ENCODE measurements around the gene CUBN. TPM values are rescaled to one million over a fixed set of nuclear protein-coding genes. Genes with fewer than 3 reads are reported as not detected.
"Not testable (repeated sequence)": the region's sequence is repeated elsewhere in the genome, so short reads cannot be mapped to it uniquely, and the experiment has no call there.

The CUBN gene
- total RNA-seq, 1 donor from 2014 or later = 0.22 TPM

DNA sequence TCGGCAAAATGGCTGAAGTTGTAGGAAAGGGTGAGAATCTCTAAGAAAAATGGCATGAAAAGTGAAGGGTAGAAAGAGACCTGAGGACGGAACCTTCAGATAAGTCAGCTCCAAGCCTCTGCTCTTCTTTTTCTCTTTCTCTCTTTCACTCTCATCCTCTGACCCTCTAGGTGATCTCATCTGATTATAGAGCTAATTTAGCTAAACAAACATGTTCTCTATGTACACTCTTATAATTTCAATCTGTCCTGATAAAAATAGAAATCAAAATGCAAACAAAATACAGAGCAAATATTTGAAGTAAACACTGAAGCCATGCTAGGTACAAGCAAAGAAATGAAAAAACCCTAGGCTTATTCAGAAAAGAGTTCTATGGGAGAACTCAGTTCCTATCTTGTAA lies 14.4 kb upstream of the CUBN start:
- no peak for ATAC-seq (ENCODE audit: poor library complexity)
- DNase-seq = no peak
- intact Hi-C loops (cut with DNase I) = no loop called here

DNA sequence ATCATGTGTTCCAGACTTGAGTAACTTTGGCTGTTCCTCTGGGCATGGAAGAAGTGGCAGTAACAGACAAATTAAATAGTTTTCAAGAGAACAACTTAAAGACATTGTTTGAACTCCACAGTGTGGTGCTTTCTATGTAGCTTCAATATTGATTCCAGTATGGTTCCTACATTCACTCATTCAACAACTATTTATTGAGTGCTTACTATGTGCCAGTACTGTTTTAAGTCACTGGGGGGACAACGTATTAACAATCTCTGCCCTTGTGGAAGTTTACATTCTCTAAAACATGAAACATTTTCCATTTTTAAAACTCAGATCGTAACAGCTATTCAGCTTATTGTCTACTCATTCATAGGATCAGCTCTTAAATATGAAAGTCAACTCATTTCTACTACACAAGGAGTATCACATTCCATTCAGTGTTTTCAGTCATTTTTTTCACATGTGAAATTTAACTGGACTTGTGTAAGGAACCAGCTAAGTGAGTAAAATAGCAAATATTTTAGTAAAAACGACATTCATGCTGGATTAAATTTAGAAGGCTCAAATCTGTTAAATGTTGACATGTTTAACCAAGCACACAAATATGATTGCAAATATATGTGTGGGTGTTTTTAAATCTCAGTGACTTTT lies 13.6 kb upstream of the CUBN start:
- intact Hi-C loops (cut with DNase I) = no loop called here
- DNase-seq = no peak
- ATAC-seq (ENCODE audit: poor library complexity) = no peak

GRCh38 chr10:17141504-17142229 lies 12.1 kb upstream of the CUBN start:
- no peak for ATAC-seq (ENCODE audit: poor library complexity)
- no peak for DNase-seq
- intact Hi-C loops (cut with DNase I) = no loop called here

- ATAC-seq (ENCODE audit: poor library complexity) (no peak), DNase-seq (no peak)
- intact Hi-C loops (cut with DNase I) = no loop called here
These were observed 10.8 kb upstream of the CUBN start for GRCh38 chr10:17140386-17140761.

DNA sequence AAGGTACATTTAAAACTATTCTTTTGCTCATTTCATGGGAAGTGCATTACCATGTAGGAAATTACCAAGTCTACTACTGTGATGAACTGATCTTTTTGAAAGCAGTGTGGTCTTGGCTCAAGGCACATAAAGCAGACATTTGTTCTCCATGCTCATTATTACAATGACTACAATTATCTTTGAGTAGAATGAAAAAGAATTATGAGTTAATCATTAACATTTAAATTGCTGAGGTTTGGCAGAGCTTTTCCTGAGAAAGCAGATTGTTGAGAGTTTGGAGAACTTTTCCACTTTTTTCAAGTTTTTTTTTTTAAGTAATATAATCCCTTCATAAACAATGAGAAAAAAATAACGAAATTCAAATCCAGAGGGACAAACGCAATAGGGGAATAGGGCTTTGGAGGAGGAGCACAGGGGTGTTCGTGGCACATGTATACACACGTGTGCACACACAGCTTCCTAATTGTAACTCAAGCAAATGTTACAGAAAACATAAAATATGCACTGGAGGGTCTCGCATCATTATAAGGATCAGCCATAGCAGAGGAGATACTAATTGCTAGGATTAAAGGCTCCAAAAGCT lies 8.9 kb upstream of the CUBN start:
- ATAC-seq (ENCODE audit: poor library complexity) (no peak), DNase-seq (no peak)
- intact Hi-C loops (cut with DNase I) = no loop called here

GRCh38 chr10:17134737-17135260 lies 5.2 kb upstream of the CUBN start:
- no peak for DNase-seq
- ATAC-seq (ENCODE audit: poor library complexity) = no peak
- intact Hi-C loops (cut with DNase I) = no loop called here

- ATAC-seq (ENCODE audit: poor library complexity) (no peak), DNase-seq (no peak)
- intact Hi-C loops (cut with DNase I) = no loop called here
These were observed 4.7 kb upstream of the CUBN start for GRCh38 chr10:17134282-17134681.

DNA sequence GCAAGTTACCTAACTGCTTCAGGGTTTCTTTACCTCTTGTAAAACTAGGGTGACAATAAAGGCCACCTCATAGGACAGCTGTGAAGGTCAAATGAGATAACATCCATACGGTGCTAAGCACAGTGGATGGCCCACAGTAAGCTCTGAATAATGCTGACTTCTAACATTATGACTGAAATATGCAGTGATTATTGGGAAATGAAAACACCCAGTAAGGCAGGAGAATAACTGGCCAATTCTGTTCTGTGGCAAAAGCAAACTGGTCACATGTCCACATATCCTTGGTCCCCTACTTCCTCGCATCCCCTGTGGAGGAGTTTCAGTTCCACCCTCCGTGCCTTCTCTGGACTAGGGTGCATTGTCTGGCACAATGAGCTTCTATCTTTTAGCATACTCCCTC lies 1.4 kb downstream of the CUBN start:
- DNase-seq (no peak), ATAC-seq (ENCODE audit: poor library complexity) (peak; percentile 46)
- intact Hi-C loops (cut with DNase I) = no loop called here

GRCh38 chr10:17126327-17126726 lies 3.3 kb downstream of the CUBN start:
- intact Hi-C loops (cut with DNase I) = no loop called here
- ATAC-seq (ENCODE audit: poor library complexity) (no peak), DNase-seq (no peak)

GRCh38 chr10:17125206-17125893 lies 4.3 kb downstream of the CUBN start:
- ATAC-seq (ENCODE audit: poor library complexity) (no peak), DNase-seq (no peak)
- intact Hi-C loops (cut with DNase I) = no loop called here

GRCh38 chr10:17123961-17124360 lies 5.7 kb downstream of the CUBN start:
- intact Hi-C loops (cut with DNase I) = no loop called here
- DNase-seq (no peak), ATAC-seq (ENCODE audit: poor library complexity) (no peak)

GRCh38 chr10:17122726-17123661 lies 6.6 kb downstream of the CUBN start:
- DNase-seq (no peak), ATAC-seq (ENCODE audit: poor library complexity) (no peak)
- intact Hi-C loops (cut with DNase I) = no loop called here

DNA sequence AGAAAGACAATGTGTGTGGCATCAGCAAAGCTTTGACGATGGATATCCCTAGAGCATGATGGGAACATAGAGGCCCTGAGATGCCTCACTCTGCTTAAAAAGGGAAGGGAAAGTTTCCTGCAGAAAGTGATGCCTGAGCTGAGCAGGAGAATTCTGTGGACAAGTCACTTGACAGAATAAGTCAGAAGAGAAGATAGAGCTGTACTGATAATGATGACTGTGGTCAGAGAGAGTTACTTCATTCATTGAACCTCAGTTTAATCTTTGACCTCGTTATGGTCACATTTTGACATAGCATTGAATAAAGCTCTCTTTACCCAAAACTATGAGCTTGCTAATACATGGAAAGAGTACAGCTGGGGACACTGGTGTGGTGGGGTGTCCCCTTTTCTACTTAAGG lies 7.6 kb downstream of the CUBN start:
- DNase-seq (no peak), ATAC-seq (ENCODE audit: poor library complexity) (no peak)
- intact Hi-C loops (cut with DNase I) = no loop called here

- ATAC-seq (ENCODE audit: poor library complexity) (no peak), DNase-seq (no peak)
- intact Hi-C loops (cut with DNase I) = no loop called here
These were observed 8.9 kb downstream of the CUBN start for GRCh38 chr10:17120694-17121093.

DNA sequence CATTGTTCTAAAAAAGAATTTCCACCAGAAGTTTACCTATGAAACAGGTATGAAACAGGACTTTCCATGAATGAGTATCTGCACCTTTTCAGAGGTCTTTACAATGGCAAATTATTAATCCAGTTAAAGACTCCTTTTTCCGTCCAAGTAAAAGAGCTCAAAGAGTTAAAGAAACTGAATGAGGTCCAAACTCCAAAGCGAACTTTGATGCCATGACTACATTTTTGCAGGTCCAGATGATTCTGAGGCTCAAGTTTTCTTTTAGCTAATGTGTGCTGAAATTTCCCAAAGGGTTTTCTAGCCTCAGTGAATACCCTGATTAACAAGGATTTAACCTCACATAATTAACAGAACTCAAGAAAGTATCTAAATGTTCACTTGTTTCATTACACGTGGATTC lies 9.8 kb downstream of the CUBN start:
- DNase-seq (no peak), ATAC-seq (ENCODE audit: poor library complexity) (no peak)
- intact Hi-C loops (cut with DNase I) = no loop called here

- DNase-seq (no peak), ATAC-seq (ENCODE audit: poor library complexity) (no peak)
- intact Hi-C loops (cut with DNase I) = no loop called here
These were observed 13.4 kb downstream of the CUBN start for GRCh38 chr10:17116193-17116592.

DNA sequence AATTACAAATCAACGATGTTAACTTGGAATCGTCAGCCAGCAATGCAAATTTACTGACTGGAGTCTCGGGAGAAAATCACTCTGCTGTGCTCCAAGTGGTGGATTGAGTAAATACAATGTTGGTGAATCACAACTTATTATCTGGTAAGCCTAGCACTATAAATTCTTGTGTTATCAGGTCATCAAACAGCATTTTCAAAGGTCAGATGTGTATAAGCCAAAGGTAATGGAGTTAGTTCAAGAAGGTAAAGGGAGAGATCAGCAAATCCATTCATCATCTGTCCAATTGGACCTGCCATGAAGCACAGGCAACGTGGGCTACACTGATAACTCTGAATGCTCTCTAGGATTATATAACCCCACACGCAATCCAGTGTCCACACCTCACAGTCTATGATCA lies 13.9 kb downstream of the CUBN start:
- no peak for ATAC-seq (ENCODE audit: poor library complexity)
- intact Hi-C loops (cut with DNase I) = no loop called here
- DNase-seq = no peak

DNA sequence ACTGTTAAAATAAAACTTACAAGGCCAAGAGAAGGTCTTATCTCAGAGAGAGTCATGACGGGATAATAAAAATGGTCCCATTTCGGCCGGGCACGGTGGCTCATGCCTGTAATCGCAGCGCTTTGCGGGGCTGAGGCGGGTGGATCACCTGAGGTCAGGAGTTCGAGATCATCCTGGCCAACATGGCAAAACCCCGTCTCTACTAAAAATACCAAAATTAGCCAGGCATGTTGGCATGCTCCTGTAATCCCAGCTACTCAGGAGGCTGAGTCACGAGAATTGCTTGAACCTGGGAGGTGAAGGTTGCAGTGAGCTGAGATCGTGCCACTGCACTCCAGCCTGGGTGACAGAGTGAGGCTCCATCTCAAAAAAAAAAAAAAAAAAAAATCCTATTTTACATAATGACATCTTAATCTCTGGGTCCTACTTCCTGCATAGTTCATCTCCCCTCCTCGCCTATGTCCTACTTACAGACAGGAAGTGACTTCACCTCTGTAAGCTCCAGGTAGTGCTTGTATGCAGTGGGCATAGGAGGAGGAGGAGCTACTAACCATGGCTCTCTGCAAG lies 14.7 kb downstream of the CUBN start:
- DNase-seq; intact Hi-C loops (cut with DNase I); ATAC-seq (ENCODE audit: poor library complexity): not testable (repeated sequence)

All from Right ventricle myocardium superior (tissue), 1 donor.